Natural killer cell (primary cell): ENCODE data around the gene GNG7. TPM values are rescaled to one million over a fixed set of nuclear protein-coding genes. Genes with fewer than 3 reads are reported as not detected.
A peak's percentile ranks its signal among the peaks of the same experiment; 100 is the strongest.
"Not testable (repeated sequence)": the region's sequence is repeated elsewhere in the genome, so short reads cannot be mapped to it uniquely, and the experiment has no call there.

ENCODE experiments used
- ATAC-seq, 3 donors: fragments of 150-1000 bp in 2 of 3; fragments of 200-7000 bp in 1 of 3; cut with Tn5 transposase; 1 replicate in 1 of 3; 2 replicates in 2 of 3; pipeline ENCODE4 v1.10.0; 2021; ENCODE audit warnings: mild to moderate bottlenecking in 2 of 3, moderate library complexity in 2 of 3
- DNase-seq, 2 donors: peaks; one replicate each; pipeline versions ENCODE4 v3.0.0 to v3.0.0-alpha.2; 2013 to 2021; ENCODE audit warnings: mixed read lengths in 1 of 2
- H3K27ac ChIP-seq: one replicate; pipeline ENCODE4 v1.5.1; 2013; ENCODE audit warnings: mild to moderate bottlenecking, low read length
- H3K27me3 ChIP-seq: one replicate; pipeline ENCODE4 v1.6.1; 2013; ENCODE audit warnings: low read length; ENCODE audit not compliant: control insufficient read depth, insufficient read depth
- H3K36me3 ChIP-seq: one replicate; pipeline ENCODE4 v1.6.1; 2013; ENCODE audit warnings: low read length; ENCODE audit not compliant: control insufficient read depth, insufficient read depth
- H3K4me1 ChIP-seq: one replicate; pipeline ENCODE4 v1.6.1; 2013; ENCODE audit warnings: low read length; ENCODE audit not compliant: control insufficient read depth, insufficient read depth
- H3K4me3 ChIP-seq: one replicate; pipeline ENCODE4 v1.5.1; 2013; ENCODE audit warnings: low read length
- H3K9me3 ChIP-seq: one replicate; pipeline ENCODE4 v1.6.1; 2013; ENCODE audit warnings: low read length; ENCODE audit not compliant: control insufficient read depth, insufficient read depth
- H3K27ac Mint-ChIP-seq, 2 donors: one replicate each; pipeline ENCODE4 v1.8.0; 2022; ENCODE audit warnings: mild to moderate bottlenecking in 2 of 2, mixed read lengths in 2 of 2, moderate library complexity in 1 of 2
- H3K27me3 Mint-ChIP-seq, 2 donors: one replicate each; pipeline ENCODE4 v1.8.0; 2022; ENCODE audit warnings: low read depth in 2 of 2, mixed read lengths in 2 of 2
- H3K36me3 Mint-ChIP-seq: one replicate; pipeline ENCODE4 v1.8.0; 2022; ENCODE audit warnings: mixed read lengths
- H3K4me1 Mint-ChIP-seq, 2 donors: one replicate each; pipeline ENCODE4 v1.8.0; 2022; ENCODE audit warnings: mixed read lengths in 2 of 2
- H3K4me3 Mint-ChIP-seq: one replicate; pipeline ENCODE4 v1.8.0; 2022; ENCODE audit warnings: mild to moderate bottlenecking, moderate library complexity, mixed read lengths
- H3K9me3 Mint-ChIP-seq, 2 donors: one replicate each; pipeline ENCODE4 v1.8.0; 2022; ENCODE audit warnings: mixed read lengths in 2 of 2
- CTCF ChIP-seq: fragments of 200-600 bp; IDR thresholded peaks from one replicate; pipeline ENCODE4 v1.8.0; 2022; ENCODE audit warnings: antibody characterized with exemption
- WGBS: methylation state at CpG from one replicate; pipeline ENCODE4 v1.1.7; 2013; ENCODE audit warnings: missing lambda C conversion rate; ENCODE audit not compliant: insufficient coverage; 5-methylcytosine and 5-hydroxymethylcytosine counted together
- intact Hi-C: fragments of 100-400 bp; cut with micrococcal nuclease; formaldehyde crosslinking; loops from one replicate; pipeline ENCODE4 v1.14.2; 2022
- total RNA-seq, 4 donors: library from RNA; stranded (reverse); fragments of 120-200 nt in 1 of 4; gene quantifications; one replicate each; pipeline versions ENCODE4 v1.2.3 to v1.2.4, GENCODE V29; 2013 to 2022

Gene GNG7
- total RNA-seq, 3 donors from 2014 or later (not counting 1 experiment from before 2014, with no cell fraction given), result 0.75 to 4.8 (median 1.5) TPM

- TF ChIP-seq CTCF, result no peak
- no peak overlapping the region for H3K27ac Mint-ChIP-seq
- Histone ChIP-seq H3K4me1 (peaks cover 4% of the 10 kb centered on the region), H3K9me3 (no peaks in the 10 kb centered on the region), H3K27ac (no peak overlapping the region), H3K4me3 (no peak overlapping the region), H3K27me3 (peaks cover under 1% of the 10 kb centered on the region), H3K36me3 (no peaks in the 10 kb centered on the region)
- no peak for DNase-seq
- intact Hi-C loops, result no loop called here
- no peaks in the 10 kb centered on the region for H3K36me3 Mint-ChIP-seq
- H3K4me1 Mint-ChIP-seq, result no peaks in the 10 kb centered on the region
- H3K27me3 Mint-ChIP-seq, result no peaks in the 10 kb centered on the region
- H3K4me3 Mint-ChIP-seq, result no peak overlapping the region
- 96% methylated on average over 19 of the region's 19 CpGs for WGBS
- no peak for ATAC-seq
- H3K9me3 Mint-ChIP-seq, result no peaks in the 10 kb centered on the region
These were observed 128.6 kb downstream of the GNG7 start for GRCh38 chr19:2573916-2574315.

GRCh38 chr19:2572152-2572551, 130.3 kb downstream of the GNG7 start:
- not testable (repeated sequence) for H3K27ac Mint-ChIP-seq
- WGBS, result 95% methylated on average over 12 of the region's 12 CpGs

GRCh38 chr19:2569596-2570465, 132.7 kb downstream of the GNG7 start:
- Histone ChIP-seq H3K4me3 (no peak overlapping the region), H3K36me3 (no peaks in the 10 kb centered on the region), H3K27ac (no peak overlapping the region), H3K4me1 (peaks cover 11% of the 10 kb centered on the region), H3K9me3 (no peaks in the 10 kb centered on the region), H3K27me3 (no peaks in the 10 kb centered on the region)
- Mint-ChIP-seq H3K36me3 (no peaks in the 10 kb centered on the region), H3K4me1 (peaks cover 6 to 13% of the 10 kb centered on the region in 2 donors), H3K4me3 (no peak overlapping the region), H3K27me3 (no peaks in the 10 kb centered on the region), H3K9me3 (no peaks in the 10 kb centered on the region), H3K27ac (no peak overlapping the region)
- 96% methylated on average over 20 of the region's 21 CpGs for WGBS
- no peak for ATAC-seq
- intact Hi-C loops, result no loop called here
- DNase-seq, result no peak
- no peak for TF ChIP-seq CTCF

More at GRCh38 chr19:2572152-2572551, 130.3 kb downstream of the GNG7 start:
- H3K9me3 Mint-ChIP-seq, DNase-seq, H3K4me3 ChIP-seq, intact Hi-C loops, ATAC-seq, H3K36me3 ChIP-seq, H3K27me3 ChIP-seq, H3K4me3 Mint-ChIP-seq, H3K27ac ChIP-seq, H3K27me3 Mint-ChIP-seq, H3K4me1 ChIP-seq, H3K36me3 Mint-ChIP-seq, H3K9me3 ChIP-seq: not testable (repeated sequence)
- peaks cover 6 to 13% of the 10 kb centered on the region in 2 donors for H3K4me1 Mint-ChIP-seq

GRCh38 chr19:2567996-2568395, 134.5 kb downstream of the GNG7 start:
- H3K4me3 Mint-ChIP-seq, result no peak overlapping the region
- intact Hi-C loops, result no loop called here
- peak overlapping the region in 1 of 2 donors; percentile 25 for H3K27ac Mint-ChIP-seq
- WGBS, result 61% methylated on average over 6 of the region's 6 CpGs
- Histone ChIP-seq H3K27ac (no peak overlapping the region), H3K4me1 (peaks cover 11% of the 10 kb centered on the region), H3K9me3 (no peaks in the 10 kb centered on the region), H3K36me3 (no peaks in the 10 kb centered on the region), H3K4me3 (no peak overlapping the region), H3K27me3 (no peaks in the 10 kb centered on the region)
- no peaks in the 10 kb centered on the region for H3K27me3 Mint-ChIP-seq
- H3K4me1 Mint-ChIP-seq, result peaks cover 6 to 13% of the 10 kb centered on the region in 2 donors
- H3K9me3 Mint-ChIP-seq, result no peaks in the 10 kb centered on the region
- peak in 1 of 3 donors; percentile 17 for ATAC-seq
- no peaks in the 10 kb centered on the region for H3K36me3 Mint-ChIP-seq
- no peak for TF ChIP-seq CTCF
- DNase-seq, result no peak
